Stomach (tissue), 9 donors: Measurements from ENCODE around the gene TCEA2. TPM values are rescaled to one million over a fixed set of nuclear protein-coding genes. Genes with fewer than 3 reads are reported as not detected.
A peak's percentile ranks its signal among the peaks of the same experiment; 100 is the strongest.

Experiments used
- DNase-seq, 2 donors: peaks; one replicate each; pipeline versions ENCODE4 v3.0.0 to v3.0.0-alpha.2; 2013 to 2019
- H3K27ac ChIP-seq, 5 donors: fragments of 200-600 bp in 4 of 5; sonication (generic) in 4 of 5; one replicate each; pipeline ENCODE4 v1.5.1; 2013 to 2019; ENCODE audit warnings: mild to moderate bottlenecking in 1 of 5, moderate library complexity in 1 of 5
- H3K27me3 ChIP-seq, 3 donors: fragments of 200-600 bp; sonication (generic); one replicate each; pipeline ENCODE4 v1.5.1; 2017 to 2019; ENCODE audit warnings: mixed run types in 1 of 3
- H3K36me3 ChIP-seq, 4 donors: fragments of 200-600 bp; sonication (generic); 1 replicate in 3 of 4; 2 replicates in 1 of 4; pipeline ENCODE4 v1.5.1; 2016 to 2019
- H3K4me1 ChIP-seq, 4 donors: fragments of 200-600 bp; sonication (generic); one replicate each; pipeline ENCODE4 v1.5.1; 2016 to 2019
- H3K4me3 ChIP-seq, 4 donors: fragments of 200-600 bp; sonication (generic) in 3 of 4; one replicate each; pipeline ENCODE4 v1.5.1; 2016 to 2019; ENCODE audit warnings: mild to moderate bottlenecking in 1 of 4
- H3K9me3 ChIP-seq, 4 donors: fragments of 200-600 bp; sonication (generic); one replicate each; pipeline ENCODE4 v1.5.1; 2016 to 2019
- EP300 ChIP-seq: sonication (generic); formaldehyde crosslinking; IDR thresholded peaks from one replicate; pipeline ENCODE4 v1.6.1; 2017; ENCODE audit warnings: antibody characterized with exemption
- POLR2A ChIP-seq, 4 donors: fragments of 450-650 bp; IDR thresholded peaks; one replicate each; pipeline ENCODE4 v1.6.1; 2016; ENCODE audit warnings: antibody characterized with exemption in 4 of 4, control low read depth in 2 of 4, mild to moderate bottlenecking in 1 of 4, moderate library complexity in 1 of 4
- POLR2AphosphoS5 ChIP-seq, 3 donors: sonication (generic); formaldehyde crosslinking; IDR thresholded peaks; one replicate each; pipeline ENCODE4 v1.6.1; 2016; ENCODE audit warnings: antibody characterized with exemption in 3 of 3
- WGBS, 5 donors: extraction: QIAGEN DNeasy Blood & Tissue Kit in 3 of 5; methylation state at CpG; one replicate each; pipeline versions ENCODE4 v1.1.5 to v1.1.7; 2013 to 2018; 5-methylcytosine and 5-hydroxymethylcytosine counted together
- intact Hi-C: fragments of 100-400 bp; cut with DNase I; formaldehyde crosslinking; loops from one replicate; pipeline ENCODE4 v1.15.1; 2023; ENCODE audit warnings: low total_unique reads
- polyA plus RNA-seq, 3 donors: library from polyadenylated mRNA; stranded (reverse); fragments of 200-250 nt; gene quantifications; one replicate each; pipeline ENCODE4 v1.2.3, GENCODE V29; 2013
- total RNA-seq, 5 donors: library from RNA; depleted of rRNA; stranded (reverse); fragments of >200 nt; gene quantifications; one replicate each; pipeline versions ENCODE4 v1.1.0 to v1.2.3, GENCODE V29; 2014 to 2016
- TF ChIP-seq, protein P1 (sequence below), 7 experiments: fragments of 450-650 bp in 4 of 7; fragments of 200-600 bp in 3 of 7; sonication (generic) in 3 of 7; IDR thresholded peaks; one replicate each; pipeline ENCODE4 v1.5.1; 2016 to 2019; ENCODE audit warnings: antibody characterized with exemption in 7 of 7, control low read depth in 2 of 7, mild to moderate bottlenecking in 1 of 7
- donor health status: healthy with polysubstance abuse.
- donor health status: Bipolar disorder and iron deficiency.
- donor health status: healthy.

TCEA2 gene
- total and polyA plus RNA-seq, 8 donors = 3.1 to 35.5 (median 26.0) TPM

DNA sequence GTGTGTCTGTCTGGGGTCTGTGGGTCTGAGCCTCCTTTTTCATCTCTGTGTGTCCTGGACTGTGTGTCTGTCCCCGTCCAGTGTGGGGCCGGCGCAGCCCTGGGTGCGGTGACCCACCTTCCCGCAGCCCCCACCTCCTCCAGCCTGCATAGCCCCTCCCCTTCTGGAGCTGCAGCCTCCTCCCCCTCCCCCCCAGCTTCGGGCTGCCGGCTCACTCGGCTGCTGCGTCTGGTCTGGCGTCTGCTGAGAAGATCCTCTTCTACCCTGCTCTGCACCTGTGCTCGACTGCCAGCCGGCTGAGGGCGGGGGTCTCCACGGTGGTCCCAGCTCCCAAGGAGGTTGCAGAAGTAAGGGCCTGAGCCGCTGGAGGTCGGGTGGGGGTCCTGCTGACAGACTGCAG is 28.8 kb downstream of the TCEA2 start:
- H3K9me3 ChIP-seq = peaks cover 0 to 5% (median 0%) of the 10 kb centered on the region in 4 donors
- no peak overlapping the region for H3K4me3 ChIP-seq
- H3K36me3 ChIP-seq = no peaks in the 10 kb centered on the region
- peaks cover 0 to 46% (median 7%) of the 10 kb centered on the region in 3 donors for H3K27me3 ChIP-seq
- peak in 1 of 2 donors; percentile 50 for DNase-seq
- no peak overlapping the region for H3K27ac ChIP-seq
- no peaks in the 10 kb centered on the region for H3K4me1 ChIP-seq
- intact Hi-C loops = no loop called here
- 14 to 24% (median 16%) methylated on average over 9 to 16 of the region's 16 CpGs for WGBS, 5 donors
- no peak for TF ChIP-seq EP300
- TF ChIP-seq POLR2AphosphoS5 (IDR thresholded peaks at IDR 0.05) = no peak
- TF ChIP-seq POLR2A (IDR thresholded peaks at IDR 0.05) = no peak
- TF ChIP-seq, protein P1, sequence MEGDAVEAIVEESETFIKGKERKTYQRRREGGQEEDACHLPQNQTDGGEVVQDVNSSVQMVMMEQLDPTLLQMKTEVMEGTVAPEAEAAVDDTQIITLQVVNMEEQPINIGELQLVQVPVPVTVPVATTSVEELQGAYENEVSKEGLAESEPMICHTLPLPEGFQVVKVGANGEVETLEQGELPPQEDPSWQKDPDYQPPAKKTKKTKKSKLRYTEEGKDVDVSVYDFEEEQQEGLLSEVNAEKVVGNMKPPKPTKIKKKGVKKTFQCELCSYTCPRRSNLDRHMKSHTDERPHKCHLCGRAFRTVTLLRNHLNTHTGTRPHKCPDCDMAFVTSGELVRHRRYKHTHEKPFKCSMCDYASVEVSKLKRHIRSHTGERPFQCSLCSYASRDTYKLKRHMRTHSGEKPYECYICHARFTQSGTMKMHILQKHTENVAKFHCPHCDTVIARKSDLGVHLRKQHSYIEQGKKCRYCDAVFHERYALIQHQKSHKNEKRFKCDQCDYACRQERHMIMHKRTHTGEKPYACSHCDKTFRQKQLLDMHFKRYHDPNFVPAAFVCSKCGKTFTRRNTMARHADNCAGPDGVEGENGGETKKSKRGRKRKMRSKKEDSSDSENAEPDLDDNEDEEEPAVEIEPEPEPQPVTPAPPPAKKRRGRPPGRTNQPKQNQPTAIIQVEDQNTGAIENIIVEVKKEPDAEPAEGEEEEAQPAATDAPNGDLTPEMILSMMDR (IDR thresholded peaks at IDR 0.05) = no peak

- Histone ChIP-seq H3K27me3 (peaks cover 0 to 46% (median 7%) of the 10 kb centered on the region in 3 donors), H3K4me3 (no peak overlapping the region), H3K36me3 (no peaks in the 10 kb centered on the region), H3K4me1 (no peaks in the 10 kb centered on the region), H3K9me3 (peaks cover 0 to 5% (median 0%) of the 10 kb centered on the region in 4 donors), H3K27ac (no peak overlapping the region)
- intact Hi-C loops = no loop called here
- DNase-seq = no peak
- WGBS, 5 donors = 36 to 43% (median 38%) methylated on average over 10 to 27 of the region's 27 CpGs
- TF ChIP-seq EP300 = no peak
- TF ChIP-seq, protein P1 (IDR thresholded peaks at IDR 0.05) = no peak
- TF ChIP-seq POLR2A (IDR thresholded peaks at IDR 0.05) = no peak
- no peak for TF ChIP-seq POLR2AphosphoS5 (IDR thresholded peaks at IDR 0.05)
These were observed 29.4 kb downstream of the TCEA2 start for GRCh38 chr20:64092258-64093012.

GRCh38 chr20:64093013-64093503 is 30.1 kb downstream of the TCEA2 start:
- intact Hi-C loops = no loop called here
- 30 to 53% (median 42%) methylated on average over 4 to 9 of the region's 9 CpGs for WGBS, 5 donors
- no peak for DNase-seq

GRCh38 chr20:64095455-64095854 is 32.5 kb downstream of the TCEA2 start:
- H3K36me3 ChIP-seq = peaks cover 0 to 10% (median 4%) of the 10 kb centered on the region in 4 donors
- no peaks in the 10 kb centered on the region for H3K9me3 ChIP-seq
- peaks cover 0 to 50% (median 11%) of the 10 kb centered on the region in 3 donors for H3K27me3 ChIP-seq
- no peak overlapping the region for H3K27ac ChIP-seq
- no peak for DNase-seq
- TF ChIP-seq, protein P1 (IDR thresholded peaks at IDR 0.05) = no peak
- intact Hi-C loops = no loop called here
- WGBS, 5 donors = 59 to 71% (median 63%) methylated on average over 4 of the region's 4 CpGs
- H3K4me3 ChIP-seq = no peak overlapping the region
- H3K4me1 ChIP-seq = no peaks in the 10 kb centered on the region

More at GRCh38 chr20:64093013-64093503, 30.1 kb downstream of the TCEA2 start:
- no peaks in the 10 kb centered on the region for H3K4me1 ChIP-seq
- peaks cover 0 to 4% (median 0%) of the 10 kb centered on the region in 4 donors for H3K36me3 ChIP-seq
- no peak overlapping the region for H3K4me3 ChIP-seq
- H3K9me3 ChIP-seq = no peaks in the 10 kb centered on the region
- H3K27ac ChIP-seq = no peak overlapping the region
- TF ChIP-seq POLR2A (IDR thresholded peaks at IDR 0.05) = no peak
- peaks cover 0 to 45% (median 7%) of the 10 kb centered on the region in 3 donors for H3K27me3 ChIP-seq

DNA sequence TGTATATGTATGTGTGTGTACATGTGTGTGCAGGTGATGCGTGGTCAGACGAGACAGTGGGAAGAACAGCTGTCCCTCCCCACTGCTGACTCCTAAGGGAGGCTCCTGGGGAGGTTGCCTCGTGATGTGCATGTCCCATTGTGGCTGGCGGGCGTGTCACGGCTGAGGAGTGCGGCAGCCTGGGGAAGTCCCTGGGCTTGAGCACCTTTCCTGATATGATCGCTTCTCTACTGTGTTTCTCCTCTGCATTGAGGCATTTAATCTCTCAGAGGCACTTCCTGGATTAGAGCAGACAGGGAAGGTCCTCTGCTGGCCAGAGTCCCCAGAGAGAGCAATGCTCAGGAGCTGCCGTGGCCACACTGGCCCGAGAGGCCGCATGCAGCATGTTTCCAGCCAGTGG is 32.9 kb downstream of the TCEA2 start:
- Histone ChIP-seq H3K9me3 (no peaks in the 10 kb centered on the region), H3K27ac (no peak overlapping the region), H3K4me3 (no peak overlapping the region), H3K4me1 (no peaks in the 10 kb centered on the region), H3K36me3 (peaks cover 0 to 10% (median 4%) of the 10 kb centered on the region in 4 donors), H3K27me3 (peaks cover 0 to 55% (median 16%) of the 10 kb centered on the region in 3 donors)
- TF ChIP-seq EP300 = no peak
- TF ChIP-seq, protein P1 (IDR thresholded peaks at IDR 0.05) = no peak
- no peak for TF ChIP-seq POLR2A (IDR thresholded peaks at IDR 0.05)
- WGBS, 5 donors = 51 to 68% (median 62%) methylated on average over 8 to 11 of the region's 11 CpGs
- intact Hi-C loops = no loop called here
- no peak for DNase-seq
